Liver (tissue), 9 donors: ENCODE data around the gene OR8B8. TPM values are rescaled to one million over a fixed set of nuclear protein-coding genes. Genes with fewer than 3 reads are reported as not detected.

ENCODE experiments used
- DNase-seq: peaks from one replicate; pipeline ENCODE4 v3.0.0-alpha.2; 2017; ENCODE audit warnings: low spot score
- H3K27ac ChIP-seq, 2 donors: one replicate each; pipeline ENCODE4 v1.7.0; 2013; ENCODE audit warnings: inconsistent platforms in 2 of 2, low read length in 2 of 2, control low read depth in 1 of 2, low read depth in 1 of 2, mild to moderate bottlenecking in 1 of 2
- H3K27me3 ChIP-seq, 4 donors: one replicate each; pipeline versions ENCODE4 v1.6.1 to v1.7.0; 2013; ENCODE audit warnings: low read length in 3 of 4, inconsistent platforms in 1 of 4, mild to moderate bottlenecking in 1 of 4, moderate library complexity in 1 of 4; ENCODE audit not compliant: control insufficient read depth in 4 of 4, insufficient read depth in 4 of 4
- H3K36me3 ChIP-seq, 4 donors: one replicate each; pipeline versions ENCODE4 v1.6.1 to v1.7.0; 2013; ENCODE audit warnings: low read length in 3 of 4, mild to moderate bottlenecking in 3 of 4, low read depth in 1 of 4, moderate library complexity in 1 of 4; ENCODE audit not compliant: control insufficient read depth in 4 of 4, insufficient read depth in 3 of 4
- H3K4me1 ChIP-seq, 4 donors: one replicate each; pipeline versions ENCODE4 v1.6.1 to v1.7.0; 2013; ENCODE audit warnings: low read length in 3 of 4, mild to moderate bottlenecking in 3 of 4, moderate library complexity in 1 of 4; ENCODE audit not compliant: control insufficient read depth in 4 of 4, insufficient read depth in 4 of 4
- H3K4me3 ChIP-seq, 3 donors: one replicate each; pipeline versions ENCODE4 v1.6.1 to v1.7.0; 2013; ENCODE audit warnings: low read length in 3 of 3, control low read depth in 1 of 3, low read depth in 1 of 3, mild to moderate bottlenecking in 1 of 3
- H3K9ac ChIP-seq, 2 donors: one replicate each; pipeline ENCODE4 v1.7.0; 2013; ENCODE audit warnings: low read length in 2 of 2, mild to moderate bottlenecking in 2 of 2, moderate library complexity in 2 of 2, control low read depth in 1 of 2, low read depth in 1 of 2
- H3K9me3 ChIP-seq, 4 donors: one replicate each; pipeline versions ENCODE4 v1.6.1 to v1.7.0; 2013; ENCODE audit warnings: low read length in 3 of 4; ENCODE audit not compliant: control insufficient read depth in 4 of 4
- EGR1 ChIP-seq, 2 donors: IDR thresholded peaks; 2 replicates each; pipeline ENCODE4 v1.6.1; 2016 to 2018; ENCODE audit warnings: antibody characterized with exemption in 2 of 2, low read depth in 2 of 2
- FOXA1 ChIP-seq: IDR thresholded peaks from 2 replicates; pipeline ENCODE4 v1.6.1; 2016; ENCODE audit warnings: antibody characterized with exemption
- FOXA2 ChIP-seq: IDR thresholded peaks from 2 replicates; pipeline ENCODE4 v1.6.1; 2016; ENCODE audit warnings: antibody characterized with exemption
- GABPA ChIP-seq, 2 donors: IDR thresholded peaks in 1 of 2; conservative IDR thresholded peaks in 1 of 2; 2 replicates each; pipeline ENCODE4 v1.6.1; 2016; ENCODE audit warnings: antibody characterized with exemption in 2 of 2, mild to moderate bottlenecking in 1 of 2, moderate library complexity in 1 of 2
- HNF4G ChIP-seq: IDR thresholded peaks from 2 replicates; pipeline ENCODE4 v1.6.1; 2016; ENCODE audit warnings: antibody characterized with exemption
- RAD21 ChIP-seq, 2 donors: IDR thresholded peaks; 2 replicates each; pipeline ENCODE4 v1.6.1; 2016; ENCODE audit warnings: antibody characterized with exemption in 2 of 2, mild to moderate bottlenecking in 2 of 2
- RXRA ChIP-seq, 2 donors: IDR thresholded peaks; 2 replicates each; pipeline ENCODE4 v1.6.1; 2017 to 2018; ENCODE audit warnings: antibody characterized with exemption in 2 of 2, mild to moderate bottlenecking in 1 of 2
- SP1 ChIP-seq: IDR thresholded peaks from 2 replicates; pipeline ENCODE4 v1.6.1; 2018; ENCODE audit warnings: antibody characterized with exemption, mild to moderate bottlenecking
- TAF1 ChIP-seq: conservative IDR thresholded peaks from 2 replicates; pipeline ENCODE4 v1.6.1; 2016; ENCODE audit warnings: antibody characterized with exemption, mild to moderate bottlenecking
- YY1 ChIP-seq: IDR thresholded peaks from 2 replicates; pipeline ENCODE4 v1.6.1; 2016; ENCODE audit warnings: antibody characterized with exemption, mild to moderate bottlenecking
- WGBS: extraction: QIAGEN DNeasy Blood & Tissue Kit; methylation state at CpG from one replicate; pipeline ENCODE4 v1.1.7; 2013; 5-methylcytosine and 5-hydroxymethylcytosine counted together
- polyA plus RNA-seq, 2 donors: library from polyadenylated mRNA; stranded (reverse) in 1 of 2; unstranded in 1 of 2; fragments of 200-250 nt in 1 of 2; fragments of >200 nt in 1 of 2; fragmentation: Nextera tagmentation in 1 of 2; extraction: Ambion mirVana in 1 of 2; gene quantifications; one replicate each; pipeline versions ENCODE4 v1.2.1 to v1.2.3, GENCODE V29; 2013 to 2015
- total RNA-seq, 2 donors: library from RNA; depleted of rRNA; stranded (reverse); fragments of >200 nt; gene quantifications; one replicate each; pipeline ENCODE4 v1.2.3, GENCODE V29; 2014
- TF ChIP-seq, protein P1 (sequence below): IDR thresholded peaks from 2 replicates; pipeline ENCODE4 v1.6.1; 2016; ENCODE audit warnings: antibody characterized with exemption
- TF ChIP-seq, protein P2 (sequence below): IDR thresholded peaks from 2 replicates; pipeline ENCODE4 v1.6.1; 2016; ENCODE audit warnings: antibody characterized with exemption
- TF ChIP-seq, protein P3 (sequence below): fragments of 150-350 bp; IDR thresholded peaks from 2 replicates; pipeline ENCODE4 v1.5.1; 2017; ENCODE audit warnings: improper control_type of control experiment, low read depth, low read length; ENCODE audit not compliant: missing input control
- TF ChIP-seq, protein P4 (sequence below): IDR thresholded peaks from 2 replicates; pipeline ENCODE4 v1.6.1; 2016; ENCODE audit warnings: antibody characterized with exemption
- donor health status: healthy.
- donor health status: healthy.
- donor health status: healthy.
- donor health status: healthy.
- donor health status: healthy.

The OR8B8 gene, protein sequence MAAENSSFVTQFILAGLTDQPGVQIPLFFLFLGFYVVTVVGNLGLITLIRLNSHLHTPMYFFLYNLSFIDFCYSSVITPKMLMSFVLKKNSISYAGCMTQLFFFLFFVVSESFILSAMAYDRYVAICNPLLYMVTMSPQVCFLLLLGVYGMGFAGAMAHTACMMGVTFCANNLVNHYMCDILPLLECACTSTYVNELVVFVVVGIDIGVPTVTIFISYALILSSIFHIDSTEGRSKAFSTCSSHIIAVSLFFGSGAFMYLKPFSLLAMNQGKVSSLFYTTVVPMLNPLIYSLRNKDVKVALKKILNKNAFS
- total RNA-seq = not detected
- not detected for polyA plus RNA-seq

DNA sequence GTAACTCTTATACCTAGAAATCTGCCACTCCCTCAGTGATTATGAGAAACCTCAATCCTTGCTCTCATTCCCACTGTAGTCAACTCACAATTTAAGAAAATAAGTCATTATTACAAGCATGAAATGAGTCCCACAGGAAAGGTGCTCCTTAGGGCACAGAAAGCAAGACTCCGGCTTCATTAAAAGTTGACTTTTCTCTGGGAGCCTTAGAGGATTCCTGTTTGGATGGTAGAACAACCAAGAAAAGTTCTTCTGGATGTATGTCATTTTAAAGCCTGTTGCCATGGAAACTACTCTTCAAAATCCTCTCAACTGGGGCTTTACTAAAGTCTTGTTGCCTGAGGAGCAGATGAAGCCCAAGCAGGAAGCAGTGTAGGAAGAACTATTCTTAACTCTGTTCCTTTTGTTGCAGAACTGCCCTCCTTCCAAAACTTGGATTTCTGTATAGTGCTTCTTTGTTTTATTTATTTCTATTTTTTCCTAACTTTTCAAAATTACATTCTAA, at the start of gene OR8B8:
Gene OR8B8 (minus strand): TSS at position 51 of the 505 bp plus-strand sequence. CDS start 4,611 bp downstream, outside the sequence.
- Histone ChIP-seq H3K9me3 (no peaks in the 10 kb centered on the region), H3K9ac (no peak within 1 kb of the TSS), H3K36me3 (no peaks in the 10 kb centered on the region), H3K27me3 (peaks cover 0 to 5% (median 0%) of the 10 kb centered on the region in 4 donors), H3K4me3 (no peak within 1 kb of the TSS), H3K27ac (no peak within 1 kb of the TSS), H3K4me1 (no peaks in the 10 kb centered on the region)
- TF ChIP-seq, protein P1, sequence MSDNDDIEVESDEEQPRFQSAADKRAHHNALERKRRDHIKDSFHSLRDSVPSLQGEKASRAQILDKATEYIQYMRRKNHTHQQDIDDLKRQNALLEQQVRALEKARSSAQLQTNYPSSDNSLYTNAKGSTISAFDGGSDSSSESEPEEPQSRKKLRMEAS = no peak
- TF ChIP-seq YY1 (no peak), FOXA1 (no peak), SP1 (no peak), RXRA (IDR thresholded peaks at IDR 0.05) (no peak), FOXA2 (no peak), GABPA (IDR thresholded peaks at IDR 0.05 in 1 of 2, conservative IDR thresholded peaks at IDR 0.05 in 1 of 2) (no peak), EGR1 (IDR thresholded peaks at IDR 0.05; ENCODE audit: low read depth in 2 of 2) (no peak), TAF1 (no peak), RAD21 (IDR thresholded peaks at IDR 0.05) (no peak)
- TF ChIP-seq, protein P2, sequence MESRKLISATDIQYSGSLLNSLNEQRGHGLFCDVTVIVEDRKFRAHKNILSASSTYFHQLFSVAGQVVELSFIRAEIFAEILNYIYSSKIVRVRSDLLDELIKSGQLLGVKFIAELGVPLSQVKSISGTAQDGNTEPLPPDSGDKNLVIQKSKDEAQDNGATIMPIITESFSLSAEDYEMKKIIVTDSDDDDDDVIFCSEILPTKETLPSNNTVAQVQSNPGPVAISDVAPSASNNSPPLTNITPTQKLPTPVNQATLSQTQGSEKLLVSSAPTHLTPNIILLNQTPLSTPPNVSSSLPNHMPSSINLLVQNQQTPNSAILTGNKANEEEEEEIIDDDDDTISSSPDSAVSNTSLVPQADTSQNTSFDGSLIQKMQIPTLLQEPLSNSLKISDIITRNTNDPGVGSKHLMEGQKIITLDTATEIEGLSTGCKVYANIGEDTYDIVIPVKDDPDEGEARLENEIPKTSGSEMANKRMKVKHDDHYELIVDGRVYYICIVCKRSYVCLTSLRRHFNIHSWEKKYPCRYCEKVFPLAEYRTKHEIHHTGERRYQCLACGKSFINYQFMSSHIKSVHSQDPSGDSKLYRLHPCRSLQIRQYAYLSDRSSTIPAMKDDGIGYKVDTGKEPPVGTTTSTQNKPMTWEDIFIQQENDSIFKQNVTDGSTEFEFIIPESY = no peak
- TF ChIP-seq, protein P3, sequence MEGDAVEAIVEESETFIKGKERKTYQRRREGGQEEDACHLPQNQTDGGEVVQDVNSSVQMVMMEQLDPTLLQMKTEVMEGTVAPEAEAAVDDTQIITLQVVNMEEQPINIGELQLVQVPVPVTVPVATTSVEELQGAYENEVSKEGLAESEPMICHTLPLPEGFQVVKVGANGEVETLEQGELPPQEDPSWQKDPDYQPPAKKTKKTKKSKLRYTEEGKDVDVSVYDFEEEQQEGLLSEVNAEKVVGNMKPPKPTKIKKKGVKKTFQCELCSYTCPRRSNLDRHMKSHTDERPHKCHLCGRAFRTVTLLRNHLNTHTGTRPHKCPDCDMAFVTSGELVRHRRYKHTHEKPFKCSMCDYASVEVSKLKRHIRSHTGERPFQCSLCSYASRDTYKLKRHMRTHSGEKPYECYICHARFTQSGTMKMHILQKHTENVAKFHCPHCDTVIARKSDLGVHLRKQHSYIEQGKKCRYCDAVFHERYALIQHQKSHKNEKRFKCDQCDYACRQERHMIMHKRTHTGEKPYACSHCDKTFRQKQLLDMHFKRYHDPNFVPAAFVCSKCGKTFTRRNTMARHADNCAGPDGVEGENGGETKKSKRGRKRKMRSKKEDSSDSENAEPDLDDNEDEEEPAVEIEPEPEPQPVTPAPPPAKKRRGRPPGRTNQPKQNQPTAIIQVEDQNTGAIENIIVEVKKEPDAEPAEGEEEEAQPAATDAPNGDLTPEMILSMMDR = no peak
- TF ChIP-seq, protein P4, sequence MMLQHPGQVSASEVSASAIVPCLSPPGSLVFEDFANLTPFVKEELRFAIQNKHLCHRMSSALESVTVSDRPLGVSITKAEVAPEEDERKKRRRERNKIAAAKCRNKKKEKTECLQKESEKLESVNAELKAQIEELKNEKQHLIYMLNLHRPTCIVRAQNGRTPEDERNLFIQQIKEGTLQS = no peak
- WGBS = 100% methylated on average over 1 of the region's 1 CpG
- DNase-seq = no peak

DNA sequence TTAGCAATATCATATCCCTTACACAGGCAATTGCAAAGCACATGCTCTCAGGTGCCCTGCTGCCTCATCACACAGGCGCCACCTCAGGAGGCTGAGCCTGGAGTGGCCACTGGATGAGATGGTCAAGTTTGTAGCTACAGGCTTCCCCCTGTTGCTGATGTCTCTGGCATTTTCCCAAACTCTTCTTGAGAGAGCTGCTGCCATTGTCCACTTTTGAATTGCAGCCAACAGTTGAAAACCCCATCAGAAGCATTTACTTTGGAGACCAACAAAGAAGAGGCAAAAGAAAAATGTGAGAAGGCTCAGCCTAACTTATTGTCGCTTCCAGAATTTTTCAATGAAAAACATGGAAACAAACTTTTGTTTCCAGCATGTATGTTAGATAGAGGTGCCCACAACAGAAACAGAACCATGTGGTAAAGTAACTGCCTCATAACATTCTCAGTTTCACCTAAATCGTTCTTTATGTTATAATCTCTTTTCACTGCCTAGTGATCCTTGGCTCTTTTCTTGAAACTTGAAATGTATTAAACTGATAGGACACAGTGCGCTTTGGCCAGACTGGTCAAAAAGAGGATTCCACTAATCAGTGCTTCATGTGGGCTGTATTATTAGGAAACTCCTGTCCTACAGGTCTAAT, 47.6 kb upstream of the OR8B8 start:
- whole genome bisulfite sequencing = 82% methylated on average over 4 of the region's 4 CpGs
- DNase-seq = no peak

More for the DNA sequence above, 47.6 kb upstream of the OR8B8 start:
- TF ChIP-seq TAF1 (no peak), SP1 (no peak), HNF4G (no peak)
- TF ChIP-seq, protein P1 = no peak
- no peaks in the 10 kb centered on the region for H3K9me3 ChIP-seq
- H3K9ac ChIP-seq = no peak overlapping the region
- no peaks in the 10 kb centered on the region for H3K36me3 ChIP-seq
- H3K27ac ChIP-seq = no peak overlapping the region
- H3K4me3 ChIP-seq = no peak overlapping the region
- H3K27me3 ChIP-seq = peaks cover 0 to 3% (median 0%) of the 10 kb centered on the region in 4 donors
- H3K4me1 ChIP-seq = no peaks in the 10 kb centered on the region
